ENCODE measurements around the gene TC2N.

- TF ChIP-seq CTCF (IDR thresholded peaks at IDR 0.05), result no peak
- no peak for TF ChIP-seq EP300 (IDR thresholded peaks at IDR 0.05)
- TF ChIP-seq POLR2A (IDR thresholded peaks at IDR 0.05), result no peak
Observed at GRCh38 chr14:91750634-91751198, 116.6 kb downstream of the TC2N start.
